ENCODE data around the gene KCNH6.

KCNH6 gene

DNA sequence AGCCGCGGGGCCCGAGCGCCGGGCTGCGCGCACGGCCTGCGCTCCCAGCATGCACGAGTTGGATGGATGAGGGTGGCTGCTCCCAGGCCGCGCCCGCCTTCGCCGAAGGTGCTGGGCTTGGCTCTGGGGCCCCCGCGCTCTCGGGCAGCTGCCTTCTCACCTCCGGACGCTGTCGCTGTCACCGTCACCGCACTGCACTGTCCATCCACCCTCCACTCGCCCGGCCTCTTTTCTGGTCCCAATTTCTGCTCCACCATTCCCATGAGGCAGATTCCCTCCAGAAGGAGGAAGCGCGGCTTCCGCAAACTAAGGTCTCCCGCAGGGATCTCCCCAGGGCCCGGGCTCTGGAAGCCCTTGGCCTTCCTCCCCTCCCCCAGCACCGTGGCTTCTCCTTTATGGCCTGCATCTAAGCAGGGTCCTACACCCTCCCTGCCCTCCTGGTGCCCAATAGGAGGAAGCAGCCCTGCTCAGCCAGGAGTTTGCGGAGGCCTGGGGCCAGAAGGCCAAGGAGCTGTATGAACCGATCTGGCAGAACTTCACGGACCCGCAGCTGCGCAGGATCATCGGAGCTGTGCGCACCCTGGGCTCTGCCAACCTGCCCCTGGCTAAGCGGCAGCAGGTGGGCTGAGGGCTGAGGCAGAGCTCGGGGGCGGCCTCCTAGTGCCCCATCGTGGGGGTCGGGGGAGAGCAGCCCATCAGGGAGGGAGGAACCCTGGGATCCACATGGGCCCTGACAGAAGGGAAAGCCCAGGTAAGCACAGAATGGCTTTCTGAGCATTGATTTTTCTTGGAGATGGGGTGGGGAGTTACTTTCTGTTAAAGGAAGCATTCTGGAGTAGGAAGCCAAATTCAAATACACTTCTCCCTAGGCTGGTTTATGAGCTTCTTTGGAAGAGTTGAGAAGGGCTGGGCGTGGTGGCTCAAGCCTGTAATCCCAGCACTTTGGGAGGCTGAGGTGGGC, 45.4 kb upstream of the KCNH6 start:
- DNase-seq (ENCODE audit: low read depth): no peak
- H3K4me3 ChIP-seq (ENCODE audit: low read length): peak overlapping the region; percentile 58

DNA sequence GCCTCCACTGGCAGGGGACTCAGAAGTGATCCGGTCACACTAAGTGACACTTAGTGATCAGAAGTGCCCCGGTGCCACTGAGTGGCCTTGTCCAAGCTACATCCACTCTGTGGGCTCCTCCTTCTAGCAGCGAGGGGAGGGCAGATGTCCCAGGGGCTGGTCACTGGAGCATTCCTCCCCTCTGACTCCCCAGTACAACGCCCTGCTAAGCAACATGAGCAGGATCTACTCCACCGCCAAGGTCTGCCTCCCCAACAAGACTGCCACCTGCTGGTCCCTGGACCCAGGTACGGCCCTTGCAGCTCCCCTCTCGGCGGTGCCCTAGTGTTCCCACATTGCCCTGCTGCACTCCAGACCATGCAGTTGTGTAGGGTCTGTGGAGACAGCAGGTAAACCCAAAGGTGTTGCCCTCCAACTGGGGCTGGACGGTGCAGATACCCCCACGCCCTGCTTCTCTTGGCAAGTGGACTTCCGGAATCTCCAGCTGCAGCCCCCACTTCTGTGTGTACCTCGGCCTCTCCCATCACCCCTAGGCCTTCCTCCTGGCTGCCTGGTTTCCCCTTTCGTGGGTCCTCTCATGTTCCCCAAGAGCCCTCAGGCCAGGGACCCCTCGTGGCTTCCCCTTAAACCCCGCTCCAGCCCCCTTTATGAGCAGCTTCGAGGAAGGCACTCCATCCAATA, 44.2 kb upstream of the KCNH6 start:
- peak; percentile 95 for DNase-seq (ENCODE audit: low read depth)
- TF ChIP-seq, protein P1, sequence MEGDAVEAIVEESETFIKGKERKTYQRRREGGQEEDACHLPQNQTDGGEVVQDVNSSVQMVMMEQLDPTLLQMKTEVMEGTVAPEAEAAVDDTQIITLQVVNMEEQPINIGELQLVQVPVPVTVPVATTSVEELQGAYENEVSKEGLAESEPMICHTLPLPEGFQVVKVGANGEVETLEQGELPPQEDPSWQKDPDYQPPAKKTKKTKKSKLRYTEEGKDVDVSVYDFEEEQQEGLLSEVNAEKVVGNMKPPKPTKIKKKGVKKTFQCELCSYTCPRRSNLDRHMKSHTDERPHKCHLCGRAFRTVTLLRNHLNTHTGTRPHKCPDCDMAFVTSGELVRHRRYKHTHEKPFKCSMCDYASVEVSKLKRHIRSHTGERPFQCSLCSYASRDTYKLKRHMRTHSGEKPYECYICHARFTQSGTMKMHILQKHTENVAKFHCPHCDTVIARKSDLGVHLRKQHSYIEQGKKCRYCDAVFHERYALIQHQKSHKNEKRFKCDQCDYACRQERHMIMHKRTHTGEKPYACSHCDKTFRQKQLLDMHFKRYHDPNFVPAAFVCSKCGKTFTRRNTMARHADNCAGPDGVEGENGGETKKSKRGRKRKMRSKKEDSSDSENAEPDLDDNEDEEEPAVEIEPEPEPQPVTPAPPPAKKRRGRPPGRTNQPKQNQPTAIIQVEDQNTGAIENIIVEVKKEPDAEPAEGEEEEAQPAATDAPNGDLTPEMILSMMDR (conservative IDR thresholded peaks at IDR 0.05; ENCODE audit: low read length): peak; percentile 93
- H3K4me3 ChIP-seq (ENCODE audit: low read length): no peak overlapping the region

More for the DNA sequence above, 45.4 kb upstream of the KCNH6 start:
- TF ChIP-seq, protein P1 (conservative IDR thresholded peaks at IDR 0.05; ENCODE audit: low read length): no peak

DNA sequence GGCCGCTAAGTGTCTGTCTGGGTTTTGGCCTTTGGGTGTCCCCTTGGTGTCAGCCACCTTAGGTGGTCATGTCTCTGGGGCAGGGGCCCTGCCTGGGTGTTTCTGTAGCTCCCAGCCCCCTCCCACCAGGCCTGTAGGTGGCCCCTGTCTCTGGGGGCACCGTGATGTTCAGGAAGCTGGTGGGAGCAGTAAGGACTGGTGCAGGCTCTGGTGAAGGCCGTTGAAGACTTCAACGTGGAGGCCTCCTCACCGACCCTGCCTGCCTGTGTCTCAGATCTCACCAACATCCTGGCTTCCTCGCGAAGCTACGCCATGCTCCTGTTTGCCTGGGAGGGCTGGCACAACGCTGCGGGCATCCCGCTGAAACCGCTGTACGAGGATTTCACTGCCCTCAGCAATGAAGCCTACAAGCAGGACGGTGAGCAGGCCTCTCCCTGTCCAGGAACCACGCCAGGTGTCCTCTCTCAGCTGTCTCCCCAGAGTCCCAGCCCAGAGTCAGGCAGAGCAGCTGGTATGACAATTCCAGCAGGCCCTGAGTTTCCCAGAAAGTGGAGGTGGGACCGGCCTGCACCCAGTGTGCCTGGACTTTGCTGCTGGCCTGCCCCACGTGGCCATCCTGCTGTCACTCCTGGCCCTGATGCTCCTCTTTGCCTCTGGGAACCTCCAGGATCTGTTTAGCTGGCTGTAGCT, 43.5 kb upstream of the KCNH6 start:
- TF ChIP-seq, protein P1 (conservative IDR thresholded peaks at IDR 0.05; ENCODE audit: low read length): no peak
- DNase-seq (ENCODE audit: low read depth): no peak
- H3K4me3 ChIP-seq (ENCODE audit: low read length): no peak overlapping the region

DNA sequence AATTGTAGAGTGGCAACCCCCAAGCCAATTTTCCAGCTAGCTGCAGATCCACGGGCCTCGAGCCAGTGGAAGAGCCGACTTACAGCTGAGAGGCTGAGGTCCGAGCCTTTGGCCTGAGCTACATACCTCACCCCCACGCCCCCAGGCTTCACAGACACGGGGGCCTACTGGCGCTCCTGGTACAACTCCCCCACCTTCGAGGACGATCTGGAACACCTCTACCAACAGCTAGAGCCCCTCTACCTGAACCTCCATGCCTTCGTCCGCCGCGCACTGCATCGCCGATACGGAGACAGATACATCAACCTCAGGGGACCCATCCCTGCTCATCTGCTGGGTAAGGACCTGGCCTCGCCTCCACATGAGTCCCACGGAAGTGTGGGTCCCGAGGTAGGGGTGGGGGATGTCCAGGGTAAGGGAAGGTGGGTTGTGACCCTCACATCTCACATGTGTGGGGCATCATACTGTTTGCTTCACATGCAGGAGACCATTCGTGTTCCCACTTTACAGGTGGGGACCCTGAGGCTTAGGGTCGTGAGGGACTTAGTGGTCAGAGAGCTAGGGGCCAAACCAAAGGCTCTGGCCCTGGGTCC, 42.9 kb upstream of the KCNH6 start:
- no peak for DNase-seq (ENCODE audit: low read depth)
- H3K4me3 ChIP-seq (ENCODE audit: low read length): no peak overlapping the region
- TF ChIP-seq, protein P1 (conservative IDR thresholded peaks at IDR 0.05; ENCODE audit: low read length): no peak

DNA sequence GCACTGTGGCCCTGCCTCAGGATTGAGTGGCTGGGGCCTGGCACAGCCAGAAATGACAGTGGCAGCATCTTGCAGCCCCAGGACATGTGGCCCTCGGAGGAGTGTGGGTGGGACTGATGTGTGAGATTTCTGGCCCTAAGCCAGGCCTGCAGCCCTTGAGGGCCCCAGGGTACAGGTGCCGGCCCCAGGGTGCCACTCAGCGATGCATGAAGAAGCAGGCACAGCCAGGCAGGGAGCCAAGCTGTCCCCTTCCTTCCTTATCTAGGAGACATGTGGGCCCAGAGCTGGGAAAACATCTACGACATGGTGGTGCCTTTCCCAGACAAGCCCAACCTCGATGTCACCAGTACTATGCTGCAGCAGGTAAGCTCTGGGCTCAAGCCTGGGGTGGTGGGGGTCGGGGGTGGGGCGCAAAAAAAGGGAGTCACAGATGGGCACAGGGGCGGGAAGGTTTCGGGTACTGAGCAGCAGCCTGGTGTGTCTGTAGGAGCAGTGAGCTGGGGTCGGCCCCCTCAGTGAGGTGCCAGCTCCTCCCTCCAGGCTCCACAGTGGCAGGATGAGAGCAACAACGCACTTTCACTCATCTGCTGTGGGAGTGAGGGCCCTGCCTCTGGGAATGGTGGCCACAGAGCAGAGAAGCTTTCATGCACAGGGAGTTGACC, 42.2 kb upstream of the KCNH6 start:
- no peak overlapping the region for H3K4me3 ChIP-seq (ENCODE audit: low read length)
- DNase-seq (ENCODE audit: low read depth): no peak
- TF ChIP-seq, protein P1 (conservative IDR thresholded peaks at IDR 0.05; ENCODE audit: low read length): no peak

DNA sequence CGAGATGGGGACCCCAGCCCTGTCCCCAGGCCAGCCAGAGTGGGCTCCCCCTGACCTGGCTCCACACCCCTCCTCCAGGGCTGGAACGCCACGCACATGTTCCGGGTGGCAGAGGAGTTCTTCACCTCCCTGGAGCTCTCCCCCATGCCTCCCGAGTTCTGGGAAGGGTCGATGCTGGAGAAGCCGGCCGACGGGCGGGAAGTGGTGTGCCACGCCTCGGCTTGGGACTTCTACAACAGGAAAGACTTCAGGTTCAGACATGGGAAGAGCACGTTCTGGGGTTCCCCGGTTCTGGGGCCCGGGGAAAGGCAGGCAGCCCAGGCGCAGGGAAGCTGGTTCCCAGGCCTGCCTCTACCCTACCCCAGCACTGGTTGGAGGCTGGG, 41.7 kb upstream of the KCNH6 start:
- H3K4me3 ChIP-seq (ENCODE audit: low read length): no peak overlapping the region
- no peak for DNase-seq (ENCODE audit: low read depth)
- TF ChIP-seq, protein P1 (conservative IDR thresholded peaks at IDR 0.05; ENCODE audit: low read length): no peak
